HG02840 (cell line): ENCODE results near the gene SLC52A1.
"Not testable (repeated sequence)": the region's sequence is repeated elsewhere in the genome, so short reads cannot be mapped to it uniquely, and the experiment has no call there.

Source experiments
- ATAC-seq: cut with Tn5 transposase; IDR thresholded peaks from one replicate; pipeline ENCODE4 v1.9.1; 2021; ENCODE audit warnings: mild to moderate bottlenecking, moderate library complexity, moderate number of reproducible peaks; ENCODE audit not compliant: unreplicated experiment, low FRiP score

SLC52A1 gene

DNA sequence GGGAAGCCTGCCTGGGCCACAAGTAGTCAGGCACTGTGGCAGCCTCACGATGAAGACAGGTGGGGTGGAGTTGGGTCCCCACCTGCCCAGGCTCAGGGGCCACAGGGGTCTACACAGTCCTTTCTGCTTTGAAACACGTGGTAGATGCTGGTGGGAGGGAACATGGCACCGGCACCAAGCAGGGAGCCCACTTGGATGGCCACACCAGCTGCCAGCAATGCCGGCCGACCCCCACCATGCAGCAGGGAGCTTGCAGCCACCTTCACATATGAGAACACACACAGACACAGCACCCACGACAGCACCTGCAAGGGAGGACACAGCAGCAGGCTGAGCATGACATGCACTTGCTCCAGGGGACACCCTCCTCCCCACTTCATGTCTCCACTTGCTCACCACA is 2.4 kb downstream of the SLC52A1 start:
- ATAC-seq: no peak

DNA sequence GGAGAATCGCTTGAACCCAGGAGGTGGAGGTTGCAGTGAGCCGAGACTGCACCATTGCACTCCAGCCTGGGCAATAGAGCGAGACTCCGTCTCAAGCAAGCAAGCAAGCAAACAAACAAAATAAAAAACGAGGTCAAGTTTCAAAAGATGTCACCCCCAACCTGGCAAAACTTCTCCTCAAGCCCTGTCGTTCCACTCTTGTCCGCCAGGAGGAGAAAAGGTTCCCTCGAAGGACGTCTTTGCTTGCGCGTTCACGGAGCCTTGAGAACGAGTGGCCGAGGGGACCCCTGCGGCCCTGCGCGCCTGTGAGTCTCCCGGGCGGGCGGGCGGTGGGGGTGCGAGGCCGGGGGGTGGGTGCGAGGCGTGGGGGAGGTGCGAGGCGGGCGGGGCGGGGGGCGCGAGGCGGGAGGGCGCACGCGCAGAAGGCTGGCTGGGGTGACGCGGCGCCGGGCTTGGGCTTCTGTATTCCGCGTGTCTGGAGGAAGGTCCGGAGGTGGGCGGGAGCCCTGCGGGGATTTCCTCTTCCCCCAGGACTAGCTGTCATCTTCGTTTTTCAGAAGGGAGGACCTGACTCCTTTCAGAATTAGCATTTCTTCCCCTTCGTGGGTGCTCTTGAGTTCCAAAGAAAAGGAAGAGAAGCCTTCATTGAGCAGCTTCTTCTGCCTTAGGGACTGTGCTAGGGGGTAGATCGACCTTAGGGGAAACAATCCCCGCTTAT is 3.7 kb downstream of the SLC52A1 start:
- ATAC-seq: peak; percentile 50

DNA sequence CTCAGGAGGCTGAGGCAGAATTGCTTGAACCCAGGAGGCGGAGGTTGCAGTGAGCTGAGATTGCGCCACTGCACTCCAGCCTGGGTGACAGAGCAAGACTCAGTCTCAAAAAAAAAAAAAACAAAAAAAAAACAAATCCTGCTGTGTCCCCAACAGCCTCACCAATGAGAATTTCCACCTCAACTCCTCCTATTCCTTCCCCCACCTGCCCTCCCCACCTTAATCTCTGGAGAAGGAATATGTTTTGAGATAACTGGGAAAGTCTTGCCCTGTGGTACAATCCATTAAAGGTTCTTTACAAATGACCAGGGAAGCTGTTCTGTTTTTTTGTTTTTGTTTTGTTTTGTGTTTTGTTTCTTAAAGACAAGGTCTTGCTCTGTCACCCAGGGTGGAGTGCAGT is 5.1 kb downstream of the SLC52A1 start:
- ATAC-seq: not testable (repeated sequence)

DNA sequence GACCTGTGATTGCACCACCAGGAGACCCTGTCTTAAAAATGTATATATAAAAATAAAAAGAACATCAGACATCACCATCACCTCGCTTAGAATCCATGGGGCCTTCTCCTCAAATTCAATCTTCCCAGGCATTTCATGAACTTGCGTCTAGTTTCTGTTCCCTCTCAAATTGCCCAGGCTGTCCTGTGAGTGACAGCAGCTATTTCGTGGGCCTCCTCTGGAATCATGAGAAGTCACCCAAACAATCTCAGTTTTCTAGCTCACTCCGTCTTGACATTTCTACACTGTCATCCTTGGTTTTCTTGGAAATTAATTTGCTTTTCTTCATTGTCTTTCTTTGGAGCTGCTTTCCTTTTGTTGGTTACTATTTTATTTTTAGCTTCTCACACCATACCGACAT is 7.3 kb downstream of the SLC52A1 start:
- ATAC-seq: no peak

DNA sequence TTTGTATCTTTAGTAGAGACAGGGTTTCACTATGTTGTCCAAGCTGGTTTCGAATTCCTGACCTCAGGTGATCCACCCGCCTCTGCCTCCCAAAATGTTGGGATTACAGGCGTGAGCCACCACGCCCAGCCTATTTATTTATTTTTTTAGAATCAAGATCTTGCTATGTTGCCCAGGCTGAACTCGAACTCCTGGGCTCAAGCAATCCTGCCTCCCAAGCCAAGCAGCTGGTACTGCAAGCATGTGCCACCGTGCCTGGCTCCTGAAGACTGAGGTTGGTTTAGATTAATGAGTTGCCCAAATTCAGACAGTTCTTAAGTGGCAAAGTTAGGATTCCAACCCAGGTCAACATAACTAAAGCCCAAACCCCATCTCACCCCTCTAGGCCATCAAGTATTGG is 7.9 kb downstream of the SLC52A1 start:
- ATAC-seq: no peak

DNA sequence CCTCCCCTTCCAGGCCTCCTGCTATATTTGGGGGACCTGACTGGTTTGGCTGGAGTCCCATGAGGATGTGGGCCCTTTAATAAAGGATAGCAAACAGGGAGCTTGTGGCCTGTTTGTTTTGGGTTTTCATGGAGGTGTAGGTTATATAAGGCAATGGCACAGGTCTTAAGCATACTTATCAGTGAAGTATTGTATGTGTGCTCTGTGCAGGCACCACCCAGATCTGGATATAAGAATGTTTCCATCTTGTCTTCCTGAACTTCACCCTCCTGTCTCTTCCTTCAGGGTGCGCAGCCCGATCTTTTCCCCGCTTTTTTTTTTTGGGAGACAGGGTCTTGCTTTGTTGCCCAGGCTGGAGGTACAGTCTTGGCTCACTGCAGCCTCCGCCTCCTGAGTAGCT is 10.6 kb downstream of the SLC52A1 start:
- no peak for ATAC-seq

DNA sequence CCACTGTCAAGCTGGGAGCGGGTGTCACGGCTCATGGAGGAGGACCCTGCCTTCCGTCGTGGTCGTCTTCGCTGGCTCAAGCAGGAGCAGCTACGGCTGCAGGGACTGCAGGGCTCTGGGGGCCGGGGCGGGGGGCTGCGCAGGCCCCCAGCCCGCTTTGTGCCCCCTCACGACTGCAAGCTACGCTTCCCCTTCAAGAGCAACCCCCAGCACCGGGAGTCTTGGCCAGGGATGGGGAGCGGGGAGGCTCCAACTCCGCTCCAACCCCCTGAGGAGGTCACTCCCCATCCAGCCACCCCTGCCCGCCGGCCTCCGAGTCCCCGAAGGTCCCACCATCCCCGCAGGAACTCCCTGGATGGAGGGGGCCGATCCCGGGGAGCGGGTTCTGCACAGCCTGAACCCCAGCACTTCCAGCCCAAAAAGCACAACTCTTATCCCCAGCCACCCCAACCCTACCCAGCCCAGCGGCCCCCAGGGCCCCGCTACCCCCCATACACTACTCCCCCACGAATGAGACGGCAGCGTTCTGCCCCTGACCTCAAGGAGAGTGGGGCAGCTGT is 11.6 kb downstream of the SLC52A1 start:
- ATAC-seq: no peak

DNA sequence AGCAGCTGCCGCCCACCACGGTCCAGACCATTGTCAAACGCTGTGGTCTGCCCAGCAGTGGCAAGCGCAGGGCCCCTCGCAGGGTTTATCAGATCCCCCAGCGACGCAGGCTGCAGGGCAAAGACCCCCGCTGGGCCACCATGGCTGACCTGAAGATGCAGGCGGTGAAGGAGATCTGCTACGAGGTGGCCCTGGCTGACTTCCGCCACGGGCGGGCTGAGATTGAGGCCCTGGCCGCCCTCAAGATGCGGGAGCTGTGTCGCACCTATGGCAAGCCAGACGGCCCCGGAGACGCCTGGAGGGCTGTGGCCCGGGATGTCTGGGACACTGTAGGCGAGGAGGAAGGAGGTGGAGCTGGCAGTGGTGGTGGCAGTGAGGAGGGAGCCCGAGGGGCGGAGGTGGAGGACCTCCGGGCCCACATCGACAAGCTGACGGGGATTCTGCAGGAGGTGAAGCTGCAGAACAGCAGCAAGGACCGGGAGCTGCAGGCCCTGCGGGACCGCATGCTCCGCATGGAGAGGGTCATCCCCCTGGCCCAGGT is 13.0 kb downstream of the SLC52A1 start:
- no peak for ATAC-seq

DNA sequence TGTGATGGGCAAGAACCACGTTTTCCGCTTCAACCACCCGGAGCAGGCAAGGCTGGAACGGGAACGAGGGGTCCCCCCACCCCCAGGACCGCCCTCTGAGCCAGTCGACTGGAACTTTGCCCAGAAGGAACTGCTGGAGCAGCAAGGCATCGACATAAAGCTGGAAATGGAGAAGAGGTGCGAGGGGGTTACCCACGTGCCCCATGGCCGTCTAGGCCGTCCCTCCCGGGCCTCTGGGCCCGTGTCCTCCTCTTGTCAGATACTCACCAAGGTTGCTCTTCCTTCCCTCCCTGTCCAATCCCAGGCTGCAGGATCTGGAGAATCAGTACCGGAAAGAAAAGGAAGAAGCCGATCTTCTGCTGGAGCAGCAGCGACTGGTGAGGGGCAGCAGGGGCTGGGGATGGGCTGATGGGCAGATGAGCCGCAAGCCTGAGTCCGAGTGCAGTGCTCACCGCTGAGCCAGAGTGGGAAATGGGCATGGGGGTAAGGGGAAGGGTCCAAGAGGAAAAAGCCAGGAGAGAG is 14.7 kb downstream of the SLC52A1 start:
- no peak for ATAC-seq

DNA sequence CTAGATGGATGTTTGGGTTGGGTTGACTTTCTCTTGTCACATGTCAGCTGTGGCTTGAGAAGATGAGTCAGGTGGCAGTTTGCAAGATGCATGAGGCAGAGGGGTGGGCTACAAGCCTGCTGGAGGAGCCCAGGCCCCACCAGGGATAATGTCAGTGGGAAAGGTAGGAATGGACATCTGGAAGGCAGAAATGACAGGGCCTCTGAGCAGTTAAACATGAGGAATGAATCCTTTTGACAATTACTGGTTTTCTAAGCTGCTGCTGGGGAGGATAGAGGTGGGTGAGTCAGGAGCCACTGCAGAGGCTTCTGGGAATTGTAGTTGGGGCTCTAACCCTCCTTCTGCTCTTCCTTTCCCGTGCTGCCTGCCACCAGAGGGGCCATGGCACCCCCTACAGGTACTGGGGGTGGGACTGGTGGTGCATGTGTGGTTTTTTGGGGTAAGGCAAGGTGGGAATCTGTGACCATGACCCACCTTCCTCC is 15.7 kb downstream of the SLC52A1 start:
- ATAC-seq: no peak

DNA sequence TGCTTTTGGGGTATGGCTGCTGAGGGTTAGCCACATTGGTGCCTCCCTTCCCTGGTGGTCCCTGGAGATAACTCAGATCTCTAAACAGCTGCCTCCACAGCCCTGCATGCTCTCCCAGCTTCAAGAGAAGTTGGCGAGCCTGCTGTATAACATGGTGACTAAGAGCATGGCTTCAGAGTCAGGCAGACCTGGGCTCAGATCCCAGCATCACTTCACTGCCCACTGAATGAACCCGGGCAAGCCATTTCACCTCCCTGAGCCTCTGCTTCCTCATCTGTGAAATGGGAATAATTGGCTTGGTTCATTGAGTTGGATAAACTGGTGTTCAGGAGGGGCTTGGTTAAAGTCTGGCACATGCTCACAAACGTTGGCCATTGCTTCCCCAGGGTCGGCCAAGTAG is 20.9 kb downstream of the SLC52A1 start:
- no peak for ATAC-seq

DNA sequence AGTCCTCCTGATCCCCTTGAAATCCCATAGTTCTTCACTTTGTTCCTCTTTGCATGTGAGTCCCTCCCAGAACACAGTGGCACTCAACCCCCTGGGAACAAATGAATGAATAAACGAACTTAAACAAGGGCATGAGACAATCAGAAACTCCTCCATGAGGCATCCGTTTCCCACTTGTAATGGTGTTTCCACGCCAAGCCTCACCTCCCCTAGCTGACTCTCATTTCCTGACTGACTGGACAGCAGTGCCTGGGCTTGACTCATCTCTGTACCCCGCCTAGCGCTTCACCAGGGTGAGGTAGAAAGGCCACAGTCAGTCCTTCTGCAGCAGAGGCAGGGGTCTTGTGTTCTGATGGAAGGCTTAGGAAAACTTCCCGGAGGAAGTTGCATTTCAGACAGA is 23.3 kb downstream of the SLC52A1 start:
- no peak for ATAC-seq

DNA sequence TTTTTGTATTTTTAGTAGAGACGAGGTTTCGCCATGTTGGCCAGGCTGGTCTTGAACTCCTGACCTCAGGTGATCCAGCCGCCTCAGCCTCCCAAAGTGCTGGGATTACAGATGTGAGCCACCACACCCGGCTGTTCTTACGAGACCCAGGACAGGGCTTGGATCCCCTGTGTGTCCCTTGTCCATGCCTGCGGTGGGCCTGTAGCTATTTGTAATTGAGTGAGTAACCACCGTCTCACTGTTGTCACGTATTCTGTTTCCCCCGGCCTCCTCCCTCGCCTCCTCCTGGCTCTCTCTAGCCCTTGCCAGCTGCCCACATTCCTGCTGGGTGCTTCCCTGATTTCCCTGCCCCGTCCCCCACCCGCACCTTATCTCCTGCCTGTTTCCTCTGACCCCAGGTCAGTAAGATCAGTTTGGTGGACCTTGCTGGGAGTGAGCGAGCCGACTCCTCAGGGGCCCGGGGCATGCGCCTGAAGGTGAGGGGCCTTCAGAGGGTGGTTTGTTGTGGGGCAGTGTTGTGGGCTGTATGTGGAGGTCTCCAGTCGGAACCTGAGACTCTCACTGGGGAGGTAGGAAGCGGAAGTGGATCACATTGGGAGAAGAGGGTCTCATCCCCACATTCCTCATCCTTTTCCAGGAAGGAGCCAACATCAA is 31.9 kb downstream of the SLC52A1 start:
- ATAC-seq: no peak

DNA sequence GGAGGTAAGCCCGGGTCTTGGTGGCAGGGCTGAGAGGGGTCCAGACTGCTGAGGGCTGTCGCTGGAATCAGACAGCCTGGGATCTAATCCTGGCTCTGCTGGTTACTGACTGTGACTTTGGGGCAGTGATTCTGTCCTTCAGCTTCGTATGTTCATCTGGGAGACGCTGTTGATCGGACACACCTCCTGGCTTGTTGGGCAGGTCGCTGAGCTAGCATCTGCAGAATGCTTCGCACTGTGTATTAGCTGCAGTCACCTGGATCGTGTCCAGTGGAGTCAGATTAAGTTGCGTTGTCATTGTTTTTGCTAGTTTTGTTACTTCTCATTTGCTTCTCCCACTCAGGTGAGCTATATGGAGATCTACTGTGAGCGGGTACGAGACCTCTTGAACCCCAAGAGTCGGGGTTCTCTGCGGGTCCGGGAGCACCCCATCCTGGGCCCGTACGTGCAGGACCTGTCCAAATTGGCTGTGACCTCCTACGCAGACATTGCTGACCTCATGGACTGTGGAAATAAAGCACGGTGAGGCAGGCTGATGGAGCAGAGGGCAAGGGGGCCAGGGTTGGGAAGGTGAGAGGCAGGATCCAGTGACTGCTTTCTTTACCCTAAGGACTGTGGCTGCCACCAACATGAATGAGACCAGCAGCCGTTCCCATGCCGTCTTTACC is 33.0 kb downstream of the SLC52A1 start:
- ATAC-seq: no peak

DNA sequence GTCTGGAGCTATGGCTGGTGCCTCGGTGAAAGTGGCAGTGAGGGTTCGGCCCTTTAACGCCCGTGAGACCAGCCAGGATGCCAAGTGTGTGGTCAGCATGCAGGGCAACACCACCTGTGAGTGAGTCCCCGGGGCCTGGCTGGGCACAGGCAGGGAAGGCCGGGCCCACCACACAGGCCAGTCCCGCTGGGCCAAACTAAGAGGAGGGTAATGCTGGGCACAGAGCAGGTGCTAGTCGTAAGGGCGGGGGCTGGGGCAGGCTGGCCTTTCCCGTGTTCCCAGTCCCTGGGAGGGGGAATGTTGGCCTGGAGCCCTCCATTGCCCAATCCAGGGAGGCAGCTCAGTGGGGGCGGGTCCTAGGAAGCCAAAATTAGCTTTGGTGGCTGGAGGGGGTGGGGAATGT is 35.0 kb downstream of the SLC52A1 start:
- ATAC-seq: no peak

DNA sequence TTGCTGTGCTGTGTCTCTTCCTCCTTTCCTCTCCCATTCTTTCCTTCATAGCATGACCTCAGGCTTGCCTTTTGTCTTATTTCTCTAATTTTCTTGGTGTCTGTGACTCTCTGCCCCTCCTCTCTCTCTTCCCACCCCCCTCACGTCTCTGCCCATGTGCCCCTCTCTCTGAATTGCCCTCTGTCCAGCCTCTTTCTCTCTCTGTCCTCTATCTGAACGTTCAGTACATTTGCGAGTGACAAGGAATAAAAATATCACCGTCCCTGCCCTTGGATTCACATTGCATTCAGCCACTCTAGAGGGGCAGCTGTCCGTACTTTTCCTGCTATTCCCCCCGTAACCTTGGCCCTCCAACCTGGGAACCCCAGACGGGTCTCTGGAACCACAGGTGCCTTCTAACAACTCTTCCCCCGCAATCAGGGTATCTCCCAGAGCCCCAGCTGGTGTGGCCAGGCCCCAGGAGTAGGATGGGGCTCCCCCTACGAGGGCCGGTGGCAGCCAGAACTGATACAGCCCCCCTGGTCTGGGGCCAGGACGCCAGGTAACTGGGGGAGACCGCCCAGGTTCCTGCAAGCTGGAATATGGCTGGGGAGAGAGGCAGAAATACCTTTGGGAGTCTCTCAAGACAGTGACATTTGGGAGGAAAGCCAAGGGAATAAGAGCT is 35.7 kb downstream of the SLC52A1 start:
- ATAC-seq: no peak

DNA sequence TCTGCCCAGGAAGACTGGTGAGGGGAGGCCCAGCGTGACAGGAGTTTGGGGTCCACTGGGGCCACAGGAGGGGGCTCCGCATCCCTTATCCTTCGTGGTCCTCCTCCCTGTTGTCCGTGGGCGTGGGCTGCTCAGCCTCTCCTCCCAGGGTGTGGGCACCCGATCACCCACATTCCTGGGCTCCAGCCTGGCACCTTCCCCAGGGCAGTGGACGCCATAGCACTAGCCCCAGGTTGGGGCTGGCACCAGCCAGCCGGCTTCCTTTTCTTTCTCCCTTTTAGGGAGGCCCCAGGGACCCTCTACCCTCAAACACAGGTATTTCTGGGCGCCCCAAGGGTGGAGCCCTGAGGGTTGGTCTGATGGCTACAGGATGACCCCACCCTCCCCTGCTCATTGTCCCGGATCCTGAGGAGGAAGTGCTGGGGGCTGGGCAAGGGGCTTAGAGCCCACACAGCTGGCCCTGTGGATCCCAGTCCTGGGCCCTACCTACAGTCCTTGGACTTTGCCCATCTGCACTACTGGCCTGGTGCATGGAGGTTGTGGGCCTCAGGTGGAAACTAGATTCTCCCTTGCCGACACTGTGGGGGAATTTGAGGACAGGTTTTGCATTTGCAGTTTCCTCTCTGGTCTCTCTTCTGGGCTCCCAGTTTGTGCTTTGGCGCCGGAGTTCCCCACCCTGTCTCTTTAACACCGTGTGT is 36.3 kb downstream of the SLC52A1 start:
- ATAC-seq: no peak

DNA sequence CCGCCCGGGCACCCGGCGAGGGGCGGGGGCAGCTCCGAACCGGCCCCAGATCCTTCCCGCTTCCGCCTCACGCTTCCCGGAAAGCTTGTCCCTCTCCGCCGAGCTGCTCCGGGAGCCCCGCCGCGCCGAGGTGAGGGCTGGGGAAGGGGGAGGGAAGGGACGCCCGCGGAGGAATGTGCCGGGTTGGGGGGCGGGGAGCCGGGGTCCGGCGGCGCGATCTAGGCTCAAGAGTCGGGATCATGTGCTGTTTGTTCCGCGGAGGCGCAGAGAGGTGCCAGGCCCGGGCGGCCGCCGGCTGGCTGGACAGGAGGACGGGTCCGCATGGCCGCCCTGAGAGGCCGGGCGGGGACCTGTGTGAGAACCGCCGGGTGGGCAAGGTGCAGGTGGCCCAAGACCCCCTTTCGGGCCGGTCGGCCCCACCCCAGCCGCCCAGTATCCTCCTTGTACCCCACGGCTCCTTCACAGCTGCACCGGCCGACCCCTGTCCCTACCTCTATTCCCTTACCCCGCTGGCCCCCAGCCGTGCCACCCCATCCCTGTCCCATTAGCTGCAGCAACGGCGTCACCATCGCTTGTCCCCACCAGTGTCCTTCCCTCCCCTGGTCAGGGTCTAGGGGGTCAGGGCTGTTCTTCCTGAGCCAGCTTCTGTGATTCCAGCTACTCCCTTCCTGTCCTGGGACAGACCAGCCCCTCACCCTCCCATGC is 37.0 kb downstream of the SLC52A1 start:
- peak; percentile 14 for ATAC-seq
